GM18951 (cell line): ENCODE results near the gene TMEM267.
"Not testable (repeated sequence)": the region's sequence is repeated elsewhere in the genome, so short reads cannot be mapped to it uniquely, and the experiment has no call there.

Source experiments
- POLR2A ChIP-seq: IDR thresholded peaks from 4 replicates; pipeline ENCODE4 v1.6.1; 2011; ENCODE audit warnings: mild to moderate bottlenecking; ENCODE audit not compliant: insufficient read length, insufficient read depth; ENCODE audit errors: extremely low read depth
- in situ Hi-C: fragments of 300-500 bp; cut with MboI; formaldehyde crosslinking; loops from one replicate; pipeline ENCODE4 v1.12.0; 2022; ENCODE audit warnings: low sequenced_read_pairs, mixed read lengths, inconsistent platforms; ENCODE audit not compliant: unreplicated experiment

Gene TMEM267

DNA sequence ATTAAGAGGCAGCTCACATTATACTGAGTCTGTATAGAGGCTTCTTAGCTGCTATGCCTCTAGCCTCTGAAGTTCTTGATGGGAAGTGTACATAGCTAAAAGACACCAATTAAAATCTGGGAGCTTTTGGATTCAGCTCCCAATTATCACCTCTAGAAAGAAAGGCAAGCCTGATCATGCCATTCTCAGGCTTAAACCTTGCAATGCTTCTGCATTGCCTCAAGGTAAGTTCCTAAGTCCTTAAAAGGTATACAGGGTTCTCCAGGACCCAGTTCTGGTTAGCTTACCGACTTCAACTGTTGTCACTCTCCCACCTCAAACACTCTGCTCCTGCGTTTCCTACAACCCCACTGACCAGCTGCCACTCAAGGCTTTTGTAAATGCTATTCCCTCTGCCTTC is 54.0 kb downstream of the TMEM267 start:
- in situ Hi-C loops: no loop called here
- no peak for TF ChIP-seq POLR2A

DNA sequence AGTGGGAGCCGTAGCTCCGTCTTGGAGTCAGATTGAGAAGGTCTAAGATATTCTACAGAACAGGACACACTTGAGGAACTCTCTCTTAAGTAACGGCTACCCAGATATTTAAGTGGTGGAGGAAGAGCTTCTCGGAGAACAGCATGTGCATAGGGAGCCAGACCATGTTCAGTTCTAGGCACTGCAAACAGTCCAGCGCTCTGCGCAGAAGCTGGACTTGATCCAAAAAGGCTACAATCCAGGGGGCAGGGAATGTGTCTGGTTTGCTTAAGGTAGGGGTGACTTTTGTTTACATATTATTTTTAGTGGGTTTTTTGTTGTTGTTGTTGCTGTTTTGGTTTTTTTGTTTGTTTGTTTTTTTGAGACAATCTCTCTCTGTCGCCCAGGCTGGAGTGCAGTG is 54.6 kb downstream of the TMEM267 start:
- in situ Hi-C loops: no loop called here
- no peak for TF ChIP-seq POLR2A

DNA sequence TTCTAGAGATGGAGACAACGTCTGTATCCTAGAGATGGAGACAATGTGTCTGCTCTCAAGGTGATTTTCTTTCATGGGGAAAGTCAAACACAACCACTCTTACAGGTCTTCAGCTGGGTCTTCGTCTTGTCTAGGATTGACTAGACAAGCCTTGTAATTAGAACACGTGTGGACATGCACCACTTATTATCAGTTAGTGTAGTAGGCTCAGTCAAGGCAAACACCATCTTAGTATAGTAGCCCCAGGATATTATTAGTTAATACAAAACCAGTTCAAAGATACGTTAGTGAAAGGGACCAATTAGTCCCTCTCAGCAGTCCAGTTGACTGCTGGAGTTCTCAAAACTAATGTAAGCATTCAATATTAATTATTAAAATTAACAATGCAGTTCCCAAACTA is 56.4 kb downstream of the TMEM267 start:
- in situ Hi-C loops: no loop called here
- no peak for TF ChIP-seq POLR2A

DNA sequence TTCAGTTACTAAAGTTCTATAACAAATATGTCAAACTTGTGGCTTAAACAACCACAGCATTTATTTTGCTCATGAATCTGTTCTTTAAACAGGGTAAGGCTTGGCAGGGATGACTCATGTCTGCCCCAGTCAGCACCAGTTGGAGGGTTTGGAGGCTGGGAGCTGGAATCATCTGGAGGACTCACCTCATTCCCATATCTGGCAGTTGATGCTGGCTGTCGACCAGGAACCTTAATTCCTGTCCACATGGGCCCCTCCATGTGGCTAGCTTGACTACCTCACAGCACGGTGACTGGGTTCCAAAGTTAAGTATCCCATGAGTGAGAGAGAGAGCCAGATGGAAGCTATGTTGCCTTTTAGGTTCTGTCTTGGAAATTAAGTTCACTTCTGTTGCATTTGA is 57.7 kb downstream of the TMEM267 start:
- TF ChIP-seq POLR2A: no peak
- in situ Hi-C loops: no loop called here

DNA sequence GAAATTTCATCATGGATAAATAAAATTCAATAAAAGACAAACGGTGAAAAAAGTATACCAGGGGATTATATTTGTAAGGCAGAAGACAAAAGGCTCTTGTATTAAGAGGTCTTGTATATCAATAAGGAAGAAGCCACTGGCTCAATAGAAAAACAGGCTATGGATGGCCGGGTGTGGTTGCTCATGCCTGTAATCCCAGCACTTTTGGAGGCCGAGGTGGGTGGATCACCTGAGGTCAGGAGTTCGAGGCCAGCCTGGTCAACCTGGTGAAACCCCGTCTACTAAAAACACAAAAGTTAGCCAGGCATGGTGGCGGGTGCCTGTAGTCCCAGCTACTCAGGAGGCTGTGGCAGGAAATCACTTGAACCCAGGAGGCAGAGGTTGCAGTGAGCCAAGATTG is 60.6 kb downstream of the TMEM267 start:
- in situ Hi-C loops: not testable (repeated sequence)

DNA sequence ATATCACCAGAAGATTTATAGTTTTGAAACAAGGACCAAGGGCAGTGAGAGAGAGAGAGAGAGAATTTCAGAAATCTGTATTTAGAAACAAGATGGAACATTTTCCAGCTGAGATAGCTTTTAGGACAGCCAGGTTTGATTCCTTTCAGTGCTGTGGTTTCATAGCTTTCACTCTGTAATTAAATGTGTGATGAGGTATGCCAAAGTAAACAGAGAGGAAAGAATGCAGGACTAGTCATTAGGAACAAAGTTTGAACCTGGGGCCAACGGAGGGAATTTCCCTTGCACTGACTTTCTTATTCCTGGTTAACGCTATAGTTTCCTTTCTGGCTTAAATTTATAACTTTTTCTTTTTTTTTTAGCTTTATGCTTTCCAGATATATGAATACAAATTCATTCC is 61.5 kb downstream of the TMEM267 start:
- TF ChIP-seq POLR2A: no peak
- in situ Hi-C loops: no loop called here

DNA sequence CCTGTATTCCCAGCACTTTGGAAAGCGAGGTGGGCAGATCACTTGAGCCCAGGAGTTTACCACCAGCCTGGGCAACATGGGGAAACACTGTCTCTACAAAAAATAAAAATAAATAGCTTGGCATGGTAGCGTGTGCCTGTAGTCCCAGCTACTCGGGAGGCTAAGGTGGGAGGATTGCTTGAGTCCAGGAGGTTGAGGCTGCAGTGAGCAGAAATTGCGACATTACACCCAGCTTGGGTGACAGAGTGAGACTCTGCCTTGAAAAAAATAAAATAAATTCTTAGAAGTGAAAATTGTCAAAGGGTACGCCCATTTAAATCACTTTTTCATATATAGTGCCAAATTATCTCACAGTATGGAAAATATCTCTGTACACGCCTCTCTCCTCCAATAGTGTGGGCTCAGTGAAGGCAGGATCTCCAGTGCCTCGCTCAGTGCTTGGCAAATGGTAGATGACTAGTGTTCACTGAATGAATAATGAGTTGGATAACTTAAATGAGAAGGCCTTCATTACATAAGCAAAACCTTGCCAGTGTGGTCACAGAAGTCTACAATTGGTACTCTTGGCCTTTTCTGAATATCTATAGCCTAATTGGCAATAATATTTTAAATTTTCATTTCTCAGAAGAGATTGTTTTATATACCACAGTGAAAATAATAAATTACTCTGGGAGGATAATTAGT is 62.1 kb downstream of the TMEM267 start:
- in situ Hi-C loops: no loop called here
- TF ChIP-seq POLR2A: no peak

DNA sequence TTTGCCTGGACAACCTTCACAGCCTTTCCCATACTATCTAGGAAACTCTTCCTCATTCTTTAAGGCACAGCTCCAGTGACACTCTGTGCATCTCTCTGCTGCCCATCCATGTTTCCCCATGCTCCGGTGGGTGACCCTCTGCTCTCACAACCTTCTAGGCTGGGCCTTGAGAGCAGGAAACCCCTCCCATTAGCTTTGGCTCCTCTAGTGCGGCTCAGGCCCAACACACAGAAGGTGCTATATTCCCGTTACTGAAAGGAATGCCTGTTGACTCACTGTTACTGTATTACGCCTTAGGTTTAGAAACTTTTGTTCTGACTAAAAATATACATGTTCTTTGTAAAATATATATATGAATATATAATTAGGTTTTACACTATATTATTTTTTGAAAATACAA is 63.4 kb downstream of the TMEM267 start:
- no peak for TF ChIP-seq POLR2A

DNA sequence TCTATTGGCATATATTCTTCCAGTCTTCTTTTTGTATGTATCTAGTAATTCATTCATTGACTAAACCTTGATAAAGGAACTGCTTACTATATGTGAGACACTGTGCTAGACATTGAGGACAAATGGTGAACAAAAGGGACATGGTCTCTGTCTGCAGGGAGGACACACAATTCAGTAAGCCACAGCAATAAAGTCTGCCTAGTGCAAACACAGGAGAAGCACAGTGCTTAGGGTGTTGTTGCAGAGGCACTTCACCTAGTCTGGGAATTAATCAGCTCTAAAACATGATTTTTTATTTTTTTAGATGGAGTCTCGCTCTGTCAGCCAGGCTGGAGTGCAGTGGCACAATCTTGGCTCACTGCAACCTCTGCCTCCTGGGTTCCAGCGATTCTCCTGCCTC is 65.1 kb downstream of the TMEM267 start:
- no peak for TF ChIP-seq POLR2A
- in situ Hi-C loops: no loop called here

More for the DNA sequence above, 63.4 kb downstream of the TMEM267 start:
- in situ Hi-C loops: no loop called here

DNA sequence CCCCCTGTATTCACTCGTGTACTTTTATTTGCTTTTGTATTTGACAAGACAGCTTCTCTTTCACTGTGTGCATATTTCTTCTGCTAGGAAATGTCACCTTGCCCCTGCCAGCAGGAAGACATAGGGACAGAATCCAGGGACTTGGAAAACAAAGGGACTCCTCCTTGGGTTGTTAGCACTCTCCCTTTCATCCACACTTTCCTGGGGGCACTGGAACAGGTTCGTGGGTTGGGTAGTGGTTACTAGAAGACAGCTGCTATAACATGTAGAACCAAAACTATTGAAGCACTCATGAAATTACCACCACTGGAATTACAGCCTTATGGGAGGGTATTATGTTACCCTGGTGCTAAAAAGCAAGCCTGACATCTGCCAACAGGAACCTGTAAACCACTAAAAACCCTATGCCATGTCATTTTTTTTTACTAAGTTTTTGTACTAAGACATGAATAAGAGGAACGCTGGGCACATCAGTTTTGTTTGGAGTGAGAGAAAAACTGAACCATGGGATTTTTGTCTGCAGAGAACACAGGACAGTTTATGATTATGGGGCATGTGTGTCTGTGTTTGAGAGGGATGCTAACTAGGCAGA is 66.8 kb downstream of the TMEM267 start:
- in situ Hi-C loops: no loop called here
- TF ChIP-seq POLR2A: no peak

DNA sequence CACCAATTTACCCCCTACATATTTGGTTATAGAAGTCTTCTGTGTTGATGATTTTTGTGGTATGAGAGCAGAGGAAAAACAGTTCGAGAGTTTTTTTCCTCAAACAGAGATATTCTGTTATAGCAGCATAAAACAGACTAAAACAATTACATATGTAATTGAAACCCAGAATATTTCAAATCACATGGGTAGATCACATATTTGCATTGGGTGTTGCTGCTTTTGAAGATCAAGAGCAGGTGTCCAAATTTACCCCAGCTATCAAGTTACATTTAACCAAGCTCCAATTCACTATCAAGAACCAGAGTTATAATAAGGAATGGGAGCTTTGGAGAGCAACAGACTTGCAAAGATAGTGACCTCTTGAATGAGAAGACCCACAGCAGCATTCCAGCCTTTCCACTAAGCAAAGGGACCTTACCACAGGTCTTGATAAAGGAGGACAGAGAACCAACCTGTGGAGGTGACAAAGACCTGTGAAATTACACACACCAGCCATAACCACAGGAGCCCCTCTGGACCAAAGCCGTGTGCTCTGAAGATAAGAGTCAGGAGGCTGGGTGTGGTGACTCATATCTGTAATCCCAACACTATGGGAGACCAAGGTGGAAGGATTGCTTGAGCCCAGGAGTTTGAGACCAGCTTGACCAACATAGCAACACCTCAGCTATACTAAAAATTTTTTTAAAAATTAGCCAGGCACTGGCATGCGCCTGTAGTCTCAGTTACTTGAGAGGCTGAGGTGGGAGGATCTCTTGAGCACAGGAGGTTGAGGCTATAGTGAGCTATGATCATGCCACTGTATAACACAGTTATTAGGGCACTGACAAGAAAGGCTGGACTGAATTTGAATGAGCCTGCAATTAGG is 67.5 kb downstream of the TMEM267 start:
- in situ Hi-C loops: no loop called here
- no peak for TF ChIP-seq POLR2A

DNA sequence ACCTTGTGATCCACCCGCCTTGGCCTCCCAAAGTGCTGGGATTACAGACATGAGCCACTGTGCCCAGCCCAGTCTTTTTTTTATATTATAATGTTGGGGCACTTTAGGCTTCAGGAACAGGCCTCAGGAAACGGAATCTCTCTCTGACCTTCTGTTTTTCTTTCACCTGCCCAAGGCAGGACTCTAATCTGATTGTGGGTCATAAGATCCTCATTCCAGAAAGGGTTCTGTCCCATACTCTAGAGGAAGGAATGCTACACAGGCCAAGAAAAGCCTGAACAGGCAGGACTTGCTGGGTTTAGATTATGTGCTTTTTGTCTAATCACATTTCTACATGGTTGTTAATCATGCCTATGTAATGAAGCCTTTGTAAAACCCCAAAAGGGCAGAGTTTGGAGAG is 69.7 kb downstream of the TMEM267 start:
- no peak for TF ChIP-seq POLR2A

DNA sequence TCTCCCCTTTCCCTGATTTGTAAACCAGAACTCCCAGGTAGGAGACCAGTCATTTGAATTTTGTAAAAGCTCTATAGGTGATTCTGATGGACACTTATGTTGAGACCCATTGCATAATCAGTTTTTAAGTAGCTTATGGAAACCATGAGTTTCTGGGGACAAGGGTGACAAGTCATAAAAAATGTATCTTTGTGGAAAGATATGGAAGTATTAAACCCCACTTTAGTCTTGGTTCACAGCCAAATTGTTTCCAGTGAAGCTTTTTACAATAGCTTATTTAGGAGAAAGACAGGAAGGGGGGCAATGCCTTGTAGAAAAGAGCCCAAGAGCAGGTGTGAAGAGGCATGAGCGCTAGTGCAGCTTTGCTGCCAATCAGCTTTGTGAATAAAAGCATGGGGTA is 71.0 kb downstream of the TMEM267 start:
- in situ Hi-C loops: no loop called here
- no peak for TF ChIP-seq POLR2A

More for the DNA sequence above, 69.7 kb downstream of the TMEM267 start:
- in situ Hi-C loops: no loop called here

DNA sequence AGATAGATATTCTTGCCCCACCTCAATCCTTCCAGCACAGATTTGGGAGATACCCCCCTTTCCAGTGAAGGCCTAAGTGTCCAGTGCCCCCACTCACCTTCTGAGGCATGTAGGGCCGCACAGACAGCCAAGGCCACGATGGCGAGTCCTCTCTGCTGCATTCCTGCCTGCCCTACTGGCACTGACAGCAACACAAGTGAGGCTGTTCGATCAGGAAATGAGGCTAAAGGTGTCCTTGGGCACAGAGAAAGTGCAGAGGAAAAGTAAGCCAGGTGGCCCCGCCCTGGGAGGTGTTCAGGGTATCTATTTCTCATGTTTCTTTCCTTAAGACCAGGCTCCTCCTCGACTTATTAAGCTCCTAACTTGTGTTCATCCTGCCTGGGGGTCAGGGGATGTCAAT is 71.5 kb downstream of the TMEM267 start, which contains the start of gene CCL28:
Gene CCL28, minus strand, starts transcription at position 236 of the 400 bp plus-strand sequence. Its CDS starts 75 bp downstream, at position 161.
- TF ChIP-seq POLR2A: no peak
- in situ Hi-C loops: no loop called here

DNA sequence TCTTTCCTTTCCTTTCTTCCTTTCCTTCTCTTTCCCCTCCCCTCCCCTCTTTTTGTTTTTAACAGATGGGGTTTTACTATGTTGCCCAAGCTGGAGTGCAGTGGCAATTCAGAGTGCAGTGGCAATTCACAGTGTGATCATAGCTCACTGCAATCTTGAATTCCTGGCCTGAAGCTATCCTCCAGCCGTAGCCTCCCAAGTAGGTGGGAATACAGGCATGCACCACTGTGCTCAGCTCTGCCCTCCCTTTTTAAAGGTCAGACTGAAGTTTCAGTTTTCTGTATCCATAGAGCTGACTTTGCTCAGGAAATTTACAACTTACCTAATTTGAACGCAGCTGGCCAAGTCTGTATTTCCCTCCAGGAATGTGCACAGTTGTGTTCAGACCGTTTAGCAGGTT is 72.2 kb downstream of the TMEM267 start:
- in situ Hi-C loops: no loop called here
- no peak for TF ChIP-seq POLR2A
